Nephron (organoid): ENCODE results near the gene NSMCE1.
"Not testable (repeated sequence)": the region's sequence is repeated elsewhere in the genome, so short reads cannot be mapped to it uniquely, and the experiment has no call there.

ENCODE experiments used
- H3K27ac Mint-ChIP-seq, 3 experiments: 2 replicates each; pipeline ENCODE4 v1.8.0; 2020; ENCODE audit warnings: mixed read lengths in 3 of 3, mild to moderate bottlenecking in 2 of 3, moderate library complexity in 1 of 3
- H3K27me3 Mint-ChIP-seq: 2 replicates; pipeline ENCODE4 v1.8.0; 2021; ENCODE audit warnings: low read depth, mild to moderate bottlenecking, moderate library complexity, mixed read lengths
- H3K36me3 Mint-ChIP-seq: 2 replicates; pipeline ENCODE4 v1.8.0; 2020; ENCODE audit warnings: low read depth, mixed read lengths
- H3K4me1 Mint-ChIP-seq: 2 replicates; pipeline ENCODE4 v1.8.0; 2020; ENCODE audit warnings: mixed read lengths
- H3K4me3 Mint-ChIP-seq, 3 experiments: 2 replicates each; pipeline ENCODE4 v1.8.0; 2020; ENCODE audit warnings: mild to moderate bottlenecking in 3 of 3, mixed read lengths in 3 of 3, moderate library complexity in 2 of 3
- H3K9me3 Mint-ChIP-seq: 2 replicates; pipeline ENCODE4 v1.8.0; 2020; ENCODE audit warnings: mixed read lengths
- TF ChIP-seq, protein P1 (sequence below), 3 experiments: fragments of 200-600 bp; sonication (generic); IDR thresholded peaks; one replicate each; pipeline ENCODE4 v1.5.0; 2021; ENCODE audit warnings: antibody characterized with exemption in 3 of 3; ENCODE audit not compliant: unreplicated experiment in 3 of 3

NSMCE1 gene

DNA sequence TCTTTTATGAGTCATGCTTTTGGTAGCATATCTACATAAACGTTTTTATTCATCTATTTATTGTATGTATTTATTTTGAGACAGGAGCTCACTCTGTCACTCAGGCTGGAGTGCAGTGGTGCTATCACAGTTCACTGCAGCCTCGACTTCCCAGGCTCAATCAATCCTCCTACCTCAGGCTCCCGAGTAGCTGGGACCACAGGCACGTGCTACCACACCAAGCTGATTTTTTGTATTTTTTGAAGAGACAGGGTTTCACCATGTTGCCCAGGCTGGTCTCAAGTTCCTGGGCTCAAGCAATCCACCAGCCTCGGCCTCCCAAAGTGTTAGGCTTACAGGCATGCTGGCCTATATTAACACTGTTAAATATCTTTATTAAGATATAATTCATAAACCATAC, 24.8 kb upstream of the NSMCE1 start:
- H3K4me1 Mint-ChIP-seq, result no peaks in the 10 kb centered on the region
- TF ChIP-seq, protein P1, sequence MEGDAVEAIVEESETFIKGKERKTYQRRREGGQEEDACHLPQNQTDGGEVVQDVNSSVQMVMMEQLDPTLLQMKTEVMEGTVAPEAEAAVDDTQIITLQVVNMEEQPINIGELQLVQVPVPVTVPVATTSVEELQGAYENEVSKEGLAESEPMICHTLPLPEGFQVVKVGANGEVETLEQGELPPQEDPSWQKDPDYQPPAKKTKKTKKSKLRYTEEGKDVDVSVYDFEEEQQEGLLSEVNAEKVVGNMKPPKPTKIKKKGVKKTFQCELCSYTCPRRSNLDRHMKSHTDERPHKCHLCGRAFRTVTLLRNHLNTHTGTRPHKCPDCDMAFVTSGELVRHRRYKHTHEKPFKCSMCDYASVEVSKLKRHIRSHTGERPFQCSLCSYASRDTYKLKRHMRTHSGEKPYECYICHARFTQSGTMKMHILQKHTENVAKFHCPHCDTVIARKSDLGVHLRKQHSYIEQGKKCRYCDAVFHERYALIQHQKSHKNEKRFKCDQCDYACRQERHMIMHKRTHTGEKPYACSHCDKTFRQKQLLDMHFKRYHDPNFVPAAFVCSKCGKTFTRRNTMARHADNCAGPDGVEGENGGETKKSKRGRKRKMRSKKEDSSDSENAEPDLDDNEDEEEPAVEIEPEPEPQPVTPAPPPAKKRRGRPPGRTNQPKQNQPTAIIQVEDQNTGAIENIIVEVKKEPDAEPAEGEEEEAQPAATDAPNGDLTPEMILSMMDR (IDR thresholded peaks at IDR 0.05; ENCODE audit: unreplicated experiment in 3 of 3), result no peak
- no peaks in the 10 kb centered on the region for H3K36me3 Mint-ChIP-seq
- no peak overlapping the region for H3K27ac Mint-ChIP-seq
- no peaks in the 10 kb centered on the region for H3K9me3 Mint-ChIP-seq
- no peak overlapping the region for H3K4me3 Mint-ChIP-seq
- no peaks in the 10 kb centered on the region for H3K27me3 Mint-ChIP-seq

DNA sequence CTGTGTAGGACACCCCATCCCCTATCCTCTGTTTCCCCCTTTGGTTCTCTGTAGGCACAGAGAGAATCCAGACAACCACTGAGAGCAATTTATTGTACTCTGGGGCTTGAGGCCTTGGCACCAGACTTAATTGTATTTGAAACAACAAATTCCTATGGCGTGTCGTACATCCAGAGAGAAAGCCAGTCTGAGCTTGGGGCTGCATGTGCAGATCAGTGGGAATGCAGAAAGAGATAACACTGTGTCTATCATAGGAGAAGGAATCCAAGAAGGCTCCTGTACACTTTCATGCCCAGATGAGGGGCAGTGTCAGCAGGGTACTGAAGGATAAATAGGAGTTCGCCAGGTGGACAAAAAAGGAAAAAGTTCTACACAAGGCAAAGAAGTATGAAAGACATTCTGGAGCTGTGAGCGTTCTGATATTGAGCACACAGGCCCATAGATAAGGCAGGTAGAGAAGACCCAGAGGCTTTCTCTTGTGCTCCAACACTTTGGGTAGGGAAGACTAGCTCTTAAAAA, 23.2 kb upstream of the NSMCE1 start:
- Mint-ChIP-seq H3K36me3 (no peaks in the 10 kb centered on the region), H3K27ac (no peak overlapping the region), H3K9me3 (no peaks in the 10 kb centered on the region), H3K4me1 (no peaks in the 10 kb centered on the region), H3K27me3 (no peaks in the 10 kb centered on the region), H3K4me3 (no peak overlapping the region)
- TF ChIP-seq, protein P1 (IDR thresholded peaks at IDR 0.05; ENCODE audit: unreplicated experiment in 3 of 3), result no peak

DNA sequence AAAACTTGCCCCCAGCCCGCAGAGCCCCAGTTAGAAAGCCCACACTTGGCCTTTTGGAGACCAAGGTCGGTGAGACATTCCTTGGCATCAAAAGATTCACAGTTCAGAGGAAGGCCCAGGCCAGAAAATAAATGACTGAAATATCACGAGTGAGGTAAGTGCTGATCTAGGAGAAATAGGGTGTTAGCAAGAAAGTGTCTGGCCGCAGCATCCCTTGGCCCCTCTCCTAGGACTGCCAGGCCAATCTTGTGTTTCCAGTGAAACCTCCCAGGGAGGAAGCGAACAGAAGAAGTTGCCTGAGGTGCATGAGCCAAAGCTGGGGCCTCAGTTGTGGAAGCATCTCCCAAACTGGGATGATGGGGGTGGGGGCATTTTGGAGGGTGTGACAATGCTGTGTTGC, 22.5 kb upstream of the NSMCE1 start:
- Mint-ChIP-seq H3K27me3 (no peaks in the 10 kb centered on the region), H3K4me1 (peaks cover 6% of the 10 kb centered on the region), H3K36me3 (no peaks in the 10 kb centered on the region), H3K27ac (no peak overlapping the region), H3K9me3 (no peaks in the 10 kb centered on the region), H3K4me3 (no peak overlapping the region)
- TF ChIP-seq, protein P1 (IDR thresholded peaks at IDR 0.05; ENCODE audit: unreplicated experiment in 3 of 3), result no peak

DNA sequence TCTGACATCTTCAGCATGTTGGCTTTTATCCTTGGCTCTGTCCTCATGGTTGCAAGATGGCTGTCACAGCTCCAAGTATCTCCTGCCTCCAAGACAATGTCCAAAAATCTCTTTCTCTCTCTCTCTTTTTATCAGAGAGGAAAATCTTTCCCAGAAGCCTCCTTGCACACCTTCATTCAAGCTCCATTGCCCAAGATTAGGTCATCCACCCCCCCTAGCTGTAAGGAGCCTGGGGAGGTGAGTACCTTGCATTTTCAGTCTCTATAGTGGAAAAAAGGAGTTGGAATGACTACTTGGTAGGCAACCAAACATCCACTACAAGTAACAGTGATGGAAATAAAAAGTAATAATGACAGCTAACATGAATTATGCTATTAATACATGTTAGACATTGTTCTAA, 22.0 kb upstream of the NSMCE1 start:
- H3K4me1 Mint-ChIP-seq, result peaks cover 8% of the 10 kb centered on the region
- no peaks in the 10 kb centered on the region for H3K9me3 Mint-ChIP-seq
- H3K27me3 Mint-ChIP-seq, result no peaks in the 10 kb centered on the region
- H3K36me3 Mint-ChIP-seq, result no peaks in the 10 kb centered on the region
- TF ChIP-seq, protein P1 (IDR thresholded peaks at IDR 0.05; ENCODE audit: unreplicated experiment in 3 of 3), result no peak
- no peak overlapping the region for H3K27ac Mint-ChIP-seq
- H3K4me3 Mint-ChIP-seq, result no peak overlapping the region

DNA sequence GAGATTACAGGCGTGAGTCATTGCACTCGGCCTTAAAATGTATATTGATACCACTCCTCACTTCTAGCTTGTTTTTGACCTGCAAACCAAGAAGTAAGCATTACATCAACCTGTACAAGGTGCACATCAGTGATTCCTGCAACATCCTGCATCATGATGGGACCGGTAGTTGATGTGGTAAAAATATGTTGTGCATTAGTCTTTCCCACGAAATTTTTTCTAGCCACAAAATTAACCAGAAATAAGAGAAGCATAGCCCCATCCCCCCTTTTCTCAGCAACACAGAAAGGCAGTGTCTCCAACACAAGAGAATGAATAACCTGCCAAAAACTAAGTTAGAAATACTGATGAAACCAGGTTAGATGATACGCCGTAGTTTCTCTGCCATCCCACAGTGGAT, 21.1 kb upstream of the NSMCE1 start:
- Mint-ChIP-seq H3K27me3 (no peaks in the 10 kb centered on the region), H3K4me1 (peaks cover 8% of the 10 kb centered on the region), H3K4me3 (no peak overlapping the region), H3K9me3 (no peaks in the 10 kb centered on the region), H3K27ac (no peak overlapping the region), H3K36me3 (no peaks in the 10 kb centered on the region)
- TF ChIP-seq, protein P1 (IDR thresholded peaks at IDR 0.05; ENCODE audit: unreplicated experiment in 3 of 3), result no peak

DNA sequence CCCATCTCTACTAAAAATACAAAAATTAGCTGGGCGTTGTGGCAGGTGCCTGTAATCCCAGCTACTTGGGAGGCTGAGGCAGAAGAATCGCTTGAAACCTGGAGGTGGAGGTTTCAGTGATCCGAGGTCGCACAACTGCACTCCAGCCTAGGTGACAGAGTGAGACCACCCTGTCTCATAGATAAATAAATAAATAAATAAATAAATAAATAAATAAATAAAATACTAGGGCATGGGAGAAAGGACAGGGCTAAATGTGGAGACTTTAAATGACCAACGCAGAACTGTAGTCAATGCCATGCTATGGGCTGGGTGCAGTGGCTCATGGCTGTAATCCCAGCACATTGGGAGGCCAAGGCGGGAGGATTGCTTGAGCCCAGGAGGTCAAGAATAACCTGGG, 19.7 kb upstream of the NSMCE1 start:
- H3K36me3 Mint-ChIP-seq, H3K27ac Mint-ChIP-seq, H3K4me1 Mint-ChIP-seq, H3K9me3 Mint-ChIP-seq, H3K27me3 Mint-ChIP-seq, H3K4me3 Mint-ChIP-seq: not testable (repeated sequence)
